A549 (cell line): ENCODE results near the gene BRMS1. TPM values are rescaled to one million over a fixed set of nuclear protein-coding genes. Genes with fewer than 3 reads are reported as not detected.

ENCODE experiments used
- ATAC-seq, 2 experiments: fragments of 200-7000 bp in 1 of 2; fragments of >200 bp in 1 of 2; cut with Nextera tagmentation in 1 of 2; cut with Tn5 transposase in 1 of 2; 3 replicates each; pipeline versions ENCODE4 v1.8.0 to v1.9.1; 2018 to 2020; ENCODE audit warnings: mild to moderate bottlenecking in 1 of 2, moderate library complexity in 1 of 2
- CTCF ChIA-PET: fragments of 300-600 bp; sonication (Branson Sonifier 250); formaldehyde crosslinking; extraction: SDS; loops from one replicate; lab custom pipeline; 2021; ENCODE audit warnings: antibody characterized with exemption, inconsistent platforms; lab: Yijun Ruan, JAX
- POLR2A ChIA-PET: fragments of 350-600 bp; formaldehyde crosslinking; extraction: SDS; loops from one replicate; lab custom pipeline; 2021; ENCODE audit warnings: antibody characterized with exemption, inconsistent platforms; lab: Yijun Ruan, JAX
- DNase-seq, 2 experiments: peaks; one replicate each; pipeline versions ENCODE4 v3.0.0 to v3.0.0-alpha.2; 2011 to 2016; ENCODE audit warnings: low read depth in 1 of 2, low spot score in 1 of 2
- FAIRE-seq: peaks from 2 replicates; lab custom pipeline; 2011; peaks lifted over from hg19 to GRCh38; lab: Jason Lieb, UNC
- H3K27ac ChIP-seq, 2 experiments: fragments of >200 bp; sonication (Bioruptor Twin); formaldehyde crosslinking; 3 replicates each; pipeline ENCODE4 v1.5.1; 2016 to 2017
- H3K4me1 ChIP-seq: fragments of >200 bp; sonication (Bioruptor Twin); formaldehyde crosslinking; 3 replicates; pipeline ENCODE4 v1.6.1; 2016
- H3K4me2 ChIP-seq: fragments of >200 bp; sonication (Bioruptor Twin); formaldehyde crosslinking; 3 replicates; pipeline ENCODE4 v1.6.1; 2016
- H3K4me3 ChIP-seq: fragments of >200 bp; sonication (Bioruptor Twin); formaldehyde crosslinking; 3 replicates; pipeline ENCODE4 v1.5.1; 2016
- H3K9me3 ChIP-seq: fragments of >200 bp; sonication (Bioruptor Twin); formaldehyde crosslinking; 3 replicates; pipeline ENCODE4 v1.6.1; 2016
- CTCF ChIP-seq: fragments of >200 bp; sonication (Bioruptor Twin); formaldehyde crosslinking; IDR thresholded peaks from 3 replicates; pipeline ENCODE4 v1.5.1; 2016
- FOSB ChIP-seq: fragments of 250-450 bp; sonication (Bioruptor Pico); IDR thresholded peaks from 2 replicates; pipeline ENCODE4 v1.5.0; 2020; ENCODE audit warnings: mild to moderate bottlenecking, moderate library complexity
- FOSL2 ChIP-seq, 2 experiments: fragments of 450-650 bp in 1 of 2; fragments of >200 bp in 1 of 2; sonication (Bioruptor Twin) in 1 of 2; formaldehyde crosslinking; IDR thresholded peaks; 2 replicates each; pipeline versions ENCODE4 v1.5.0 to v1.6.1; 2016 to 2020; ENCODE audit warnings: mild to moderate bottlenecking in 1 of 2, moderate library complexity in 1 of 2
- HEYL ChIP-seq: fragments of 250-450 bp; sonication (Bioruptor Pico); IDR thresholded peaks from 2 replicates; pipeline ENCODE4 v1.8.0; 2021; ENCODE audit warnings: mild to moderate bottlenecking, moderate library complexity
- HOXB13 ChIP-seq: fragments of 250-450 bp; sonication (Bioruptor Pico); IDR thresholded peaks from 2 replicates; pipeline ENCODE4 v1.5.0; 2020; ENCODE audit warnings: low read depth, mild to moderate bottlenecking, moderate library complexity
- JUNB ChIP-seq: fragments of >200 bp; sonication (Bioruptor Twin); formaldehyde crosslinking; IDR thresholded peaks from 2 replicates; pipeline ENCODE4 v1.6.1; 2016
- MAFK ChIP-seq: fragments of 450-650 bp; IDR thresholded peaks from 2 replicates; pipeline ENCODE4 v1.6.1; 2014; ENCODE audit not compliant: partially characterized antibody
- NFE2L2 ChIP-seq: fragments of 150-350 bp; conservative IDR thresholded peaks from 2 replicates; pipeline ENCODE4 v1.6.1; 2014; ENCODE audit warnings: low read length
- NR3C1 ChIP-seq: fragments of >200 bp; sonication (Bioruptor Twin); formaldehyde crosslinking; IDR thresholded peaks from 3 replicates; pipeline ENCODE4 v1.6.1; 2017
- RAD21 ChIP-seq, 2 experiments: fragments of >200 bp in 1 of 2; sonication (Bioruptor Twin) in 1 of 2; formaldehyde crosslinking in 1 of 2; IDR thresholded peaks in 1 of 2; conservative IDR thresholded peaks in 1 of 2; 2 replicates in 1 of 2; 3 replicates in 1 of 2; pipeline ENCODE4 v1.6.1; 2012 to 2018; ENCODE audit warnings: inconsistent platforms in 1 of 2
- TFCP2L1 ChIP-seq: fragments of 250-450 bp; sonication (Bioruptor Pico); IDR thresholded peaks from 2 replicates; pipeline ENCODE4 v1.5.0; 2021; ENCODE audit warnings: mild to moderate bottlenecking
- TP53 ChIP-seq: fragments of 250-450 bp; sonication (Bioruptor Pico); IDR thresholded peaks from 2 replicates; pipeline ENCODE4 v1.5.0; 2021; ENCODE audit warnings: mild to moderate bottlenecking, moderate library complexity
- ZC3H11A ChIP-seq: fragments of 450-650 bp; IDR thresholded peaks from 2 replicates; pipeline ENCODE4 v1.6.1; 2014; ENCODE audit warnings: antibody characterized with exemption, mild to moderate bottlenecking
- WGBS: methylation state at CpG from one replicate; pipeline ENCODE4 v1.1.6; 2017; ENCODE audit errors: missing lambda C conversion rate; 5-methylcytosine and 5-hydroxymethylcytosine counted together
- polyA plus RNA-seq, 4 experiments: library from polyadenylated mRNA; depleted of rRNA in 3 of 4; stranded (reverse); fragments of >200 nt; fragmentation: RNase III in 1 of 4; extraction: RNeasy Plus Mini Kit Qiagen cat#74134 plus additional on column Dnase treatment in 1 of 4; gene quantifications; 2 replicates in 3 of 4; 3 replicates in 1 of 4; pipeline ENCODE4 v1.2.3, GENCODE V29; 2011 to 2017

BRMS1 gene
- polyA plus RNA-seq, 2 of the 4 experiments (the other 2 are of a cell fraction), result 56.2 to 90.8 TPM

- H3K27ac ChIP-seq, result no peak overlapping the region
- H3K4me1 ChIP-seq, result no peaks in the 10 kb centered on the region
- peak; percentile 74 for TF ChIP-seq MAFK
- TF ChIP-seq NFE2L2, result peak; percentile 56; the same call in 1 of the 2 replicates
- TF ChIP-seq TFCP2L1, result no peak
- TF ChIP-seq, all 56 proteins: peak for 2
- POLR2A ChIA-PET, result no interaction called here
- ATAC-seq (no peak), FAIRE-seq (no peak), DNase-seq (no peak)
- Histone ChIP-seq H3K4me3 (no peak overlapping the region), H3K9me3 (no peaks in the 10 kb centered on the region), H3K4me2 (no peak overlapping the region)
- WGBS, result 66% methylated on average over 3 of the region's 3 CpGs
- CTCF ChIA-PET, result interaction anchor here (1.3 to 57.7 kb wide), 4 partner anchors 8 to 82 kb away, joined by 3 to 1614 read pairs (median 811); partner anchors contain the start of genes MRPL11 and NPAS4
These were observed 49.0 kb upstream of the BRMS1 start for GRCh38 chr11:66393954-66394353.

- POLR2A ChIA-PET, result no interaction called here
- 65% methylated on average over 6 of the region's 6 CpGs for WGBS
- Histone ChIP-seq H3K4me1 (no peaks in the 10 kb centered on the region), H3K4me3 (no peak overlapping the region), H3K9me3 (no peaks in the 10 kb centered on the region), H3K4me2 (no peak overlapping the region), H3K27ac (no peak overlapping the region)
- ATAC-seq (no peak), DNase-seq (no peak), FAIRE-seq (no peak)
- CTCF ChIA-PET, result interaction anchor here (0.6 to 57.7 kb wide), 4 partner anchors 12 to 69 kb away, joined by 3 to 1614 read pairs (median 3); partner anchors contain the start of genes MRPL11 and NPAS4
- TF ChIP-seq HOXB13 (CRISPR knock-in tag) (no peak), CTCF (no peak), JUNB (no peak), HEYL (CRISPR knock-in tag) (no peak), TP53 (no peak), FOSL2 (IDR thresholded peaks at IDR 0.05) (no peak), FOSL2 (CRISPR knock-in tag; IDR thresholded peaks at IDR 0.05) (no peak)
These were observed 46.4 kb upstream of the BRMS1 start for GRCh38 chr11:66391322-66391721.

- 0 out of 3 replicates have a peak, but pooled peaks cover 3% of the 10 kb centered on the region for H3K4me1 ChIP-seq
- POLR2A ChIA-PET, result interaction anchor here (0.6 to 1.2 kb wide), 2 partner anchors 18 to 41 kb away, joined by 3 to 4 read pairs; no protein-coding TSS in a partner anchor
- TF ChIP-seq FOSB (CRISPR knock-in tag) (no peak), RAD21 (conservative IDR thresholded peaks at IDR 0.05 in 1 of 2, IDR thresholded peaks at IDR 0.05 in 1 of 2) (peak; percentile 42 to 55; a peak in 3 of 5 replicates), NR3C1 (no peak), ZC3H11A (no peak), CTCF (peak; percentile 71)
- H3K27ac ChIP-seq, result no peak overlapping the region
- DNase-seq (peak; percentile 53 to 80), FAIRE-seq (no peak), ATAC-seq (peak; percentile 86 to 88)
- WGBS, result 20% methylated on average over 8 of the region's 8 CpGs
- no peak overlapping the region for H3K4me3 ChIP-seq
- H3K4me2 ChIP-seq, result peak overlapping the region; percentile 32; the same call in 1 of the 3 replicates
- H3K9me3 ChIP-seq, result no peaks in the 10 kb centered on the region
- CTCF ChIA-PET, result interaction anchor here (0.7 to 57.7 kb wide), 35 partner anchors 9 to 350 kb away, joined by 3 to 1614 read pairs (median 5); partner anchors contain the start of genes MRPL11, NPAS4, RBM4B and RIN1
These were observed 44.0 kb upstream of the BRMS1 start for GRCh38 chr11:66388780-66389386.
